Endodermal cell (in vitro differentiated cells): ENCODE data around the gene MKX. TPM values are rescaled to one million over a fixed set of nuclear protein-coding genes. Genes with fewer than 3 reads are reported as not detected.

Experiments used
- DNase-seq: peaks from one replicate; pipeline ENCODE4 v3.0.0-alpha.2; 2017
- H3K27ac ChIP-seq: 2 replicates; pipeline ENCODE4 v1.5.1; 2013; ENCODE audit warnings: mild to moderate bottlenecking, low read depth, low read length, moderate library complexity
- H3K27me3 ChIP-seq: 2 replicates; pipeline ENCODE4 v1.6.1; 2013; ENCODE audit warnings: mild to moderate bottlenecking, low read length, moderate library complexity; ENCODE audit not compliant: insufficient read depth, control insufficient read depth, poor library complexity, severe bottlenecking
- H3K36me3 ChIP-seq: 2 replicates; pipeline ENCODE4 v1.7.0; 2013; ENCODE audit warnings: mild to moderate bottlenecking, low read length, moderate library complexity; ENCODE audit not compliant: control insufficient read depth, insufficient read depth
- H3K4me1 ChIP-seq: one replicate; pipeline ENCODE4 v1.7.0; 2013; ENCODE audit warnings: low read length; ENCODE audit not compliant: control insufficient read depth, insufficient read depth
- H3K4me3 ChIP-seq: 2 replicates; pipeline ENCODE4 v1.5.1; 2013; ENCODE audit warnings: mild to moderate bottlenecking, low read length, moderate library complexity
- H3K9ac ChIP-seq: 2 replicates; pipeline ENCODE4 v1.6.1; 2013; ENCODE audit warnings: mild to moderate bottlenecking, low read length, moderate library complexity; ENCODE audit not compliant: poor library complexity, severe bottlenecking; ENCODE audit errors: extremely low read depth
- H3K9me3 ChIP-seq: 2 replicates; pipeline ENCODE4 v1.6.1; 2013; ENCODE audit warnings: mild to moderate bottlenecking, low read length, moderate library complexity; ENCODE audit not compliant: control insufficient read depth
- H3K27ac Mint-ChIP-seq: 2 replicates; pipeline ENCODE4 v1.8.0; 2020; ENCODE audit warnings: mixed read lengths
- H3K27me3 Mint-ChIP-seq: 2 replicates; pipeline ENCODE4 v1.8.0; 2021; ENCODE audit warnings: mild to moderate bottlenecking, mixed read lengths; ENCODE audit not compliant: insufficient read depth
- H3K36me3 Mint-ChIP-seq: 2 replicates; pipeline ENCODE4 v1.8.0; 2020; ENCODE audit warnings: low read depth, mixed read lengths
- H3K4me1 Mint-ChIP-seq: 2 replicates; pipeline ENCODE4 v1.8.0; 2020; ENCODE audit warnings: mixed read lengths
- H3K4me3 Mint-ChIP-seq: 2 replicates; pipeline ENCODE4 v1.8.0; 2020; ENCODE audit warnings: mild to moderate bottlenecking, moderate library complexity, mixed read lengths
- H3K9me3 Mint-ChIP-seq: 2 replicates; pipeline ENCODE4 v1.8.0; 2020; ENCODE audit warnings: mild to moderate bottlenecking, mixed read lengths
- WGBS, 2 experiments: methylation state at CpG; one replicate each; pipeline versions ENCODE4 v1.1.5 to v1.1.7; 2013; ENCODE audit warnings: missing lambda C conversion rate in 2 of 2, mixed read lengths in 1 of 2; ENCODE audit not compliant: insufficient coverage in 1 of 2, insufficient read length in 1 of 2; 5-methylcytosine and 5-hydroxymethylcytosine counted together
- total RNA-seq, 2 donors: library from RNA; stranded (reverse); fragmentation: NEBNext Ultra II Directional in 1 of 2; extraction: Animal tissue kit (Norgen Biotek cat#: 25700) in 1 of 2; gene quantifications; 2 replicates in 1 of 2; 3 replicates in 1 of 2; pipeline ENCODE4 v1.2.1, GENCODE V29; 2021
- TF ChIP-seq, protein P1 (sequence below): fragments of 200-600 bp; sonication (generic); conservative IDR thresholded peaks from 2 replicates; pipeline ENCODE4 v1.5.0; 2021; ENCODE audit warnings: antibody characterized with exemption, mild to moderate bottlenecking

Gene MKX
- total RNA-seq, 2 donors from 2014 or later, result 0.29 to 0.55 TPM

DNA sequence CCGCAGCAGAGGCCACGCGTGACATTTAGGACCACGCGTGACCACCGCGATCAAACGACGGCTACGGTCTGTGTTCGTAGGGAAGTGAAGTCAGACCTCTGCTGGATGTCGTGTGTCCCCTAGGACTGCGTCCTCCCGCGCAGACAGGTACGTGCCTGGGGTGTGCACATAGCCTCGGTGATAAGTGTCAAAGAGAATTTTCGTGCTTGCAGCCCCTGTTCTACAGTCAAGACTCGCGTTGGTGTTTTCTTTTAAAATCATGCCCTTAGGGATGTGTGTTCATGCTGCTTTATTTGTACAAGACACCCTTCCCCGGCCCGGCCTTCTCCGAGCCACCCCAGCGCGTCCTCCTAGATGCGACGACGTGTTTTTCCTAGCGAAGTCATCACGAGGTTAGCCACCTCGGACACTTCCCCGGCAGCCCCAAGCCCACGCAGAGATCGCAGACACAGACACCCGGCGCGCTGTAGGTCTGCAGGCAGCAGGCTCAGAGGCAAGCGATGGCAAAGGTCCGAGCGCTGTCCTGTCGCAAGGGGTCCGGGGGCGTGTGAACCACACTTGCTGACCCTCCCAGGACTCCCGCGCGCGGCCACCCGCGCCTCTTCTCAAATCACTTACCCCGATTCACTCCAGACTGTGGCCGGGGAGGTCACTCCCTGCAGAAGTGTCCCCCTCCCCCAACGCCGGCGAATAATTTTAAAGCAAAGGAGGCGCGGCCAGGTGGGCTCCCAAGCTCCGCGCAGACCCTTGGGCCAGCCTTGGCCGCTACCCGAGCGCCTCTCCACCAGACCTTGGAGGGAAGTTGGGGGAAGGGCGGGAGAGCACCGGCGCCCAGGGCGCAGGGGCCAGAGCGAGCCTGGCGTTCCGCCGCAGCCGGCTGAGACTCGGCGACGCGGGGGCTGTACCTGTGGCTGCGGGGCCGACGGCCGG, 552 bp downstream of the MKX start:
- Histone ChIP-seq H3K36me3 (no peaks in the 10 kb centered on the region), H3K4me1 (peaks cover 3% of the 10 kb centered on the region), H3K9me3 (no peaks in the 10 kb centered on the region), H3K27me3 (peaks cover 100% of the 10 kb centered on the region), H3K27ac (no peak overlapping the region), H3K4me3 (peak overlapping the region; percentile 79), H3K9ac (no peak overlapping the region)
- TF ChIP-seq, protein P1, sequence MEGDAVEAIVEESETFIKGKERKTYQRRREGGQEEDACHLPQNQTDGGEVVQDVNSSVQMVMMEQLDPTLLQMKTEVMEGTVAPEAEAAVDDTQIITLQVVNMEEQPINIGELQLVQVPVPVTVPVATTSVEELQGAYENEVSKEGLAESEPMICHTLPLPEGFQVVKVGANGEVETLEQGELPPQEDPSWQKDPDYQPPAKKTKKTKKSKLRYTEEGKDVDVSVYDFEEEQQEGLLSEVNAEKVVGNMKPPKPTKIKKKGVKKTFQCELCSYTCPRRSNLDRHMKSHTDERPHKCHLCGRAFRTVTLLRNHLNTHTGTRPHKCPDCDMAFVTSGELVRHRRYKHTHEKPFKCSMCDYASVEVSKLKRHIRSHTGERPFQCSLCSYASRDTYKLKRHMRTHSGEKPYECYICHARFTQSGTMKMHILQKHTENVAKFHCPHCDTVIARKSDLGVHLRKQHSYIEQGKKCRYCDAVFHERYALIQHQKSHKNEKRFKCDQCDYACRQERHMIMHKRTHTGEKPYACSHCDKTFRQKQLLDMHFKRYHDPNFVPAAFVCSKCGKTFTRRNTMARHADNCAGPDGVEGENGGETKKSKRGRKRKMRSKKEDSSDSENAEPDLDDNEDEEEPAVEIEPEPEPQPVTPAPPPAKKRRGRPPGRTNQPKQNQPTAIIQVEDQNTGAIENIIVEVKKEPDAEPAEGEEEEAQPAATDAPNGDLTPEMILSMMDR, result no peak
- WGBS, 2 experiments, result 1% methylated on average over 64 to 78 of the region's 78 CpGs
- peak; percentile 87 for DNase-seq
- no peaks in the 10 kb centered on the region for H3K9me3 Mint-ChIP-seq
- H3K36me3 Mint-ChIP-seq, result no peaks in the 10 kb centered on the region
- peak overlapping the region; percentile 60 for H3K4me3 Mint-ChIP-seq
- H3K27me3 Mint-ChIP-seq, result peaks cover 91% of the 10 kb centered on the region
- H3K4me1 Mint-ChIP-seq, result peaks cover 14% of the 10 kb centered on the region
- H3K27ac Mint-ChIP-seq, result no peak overlapping the region

DNA sequence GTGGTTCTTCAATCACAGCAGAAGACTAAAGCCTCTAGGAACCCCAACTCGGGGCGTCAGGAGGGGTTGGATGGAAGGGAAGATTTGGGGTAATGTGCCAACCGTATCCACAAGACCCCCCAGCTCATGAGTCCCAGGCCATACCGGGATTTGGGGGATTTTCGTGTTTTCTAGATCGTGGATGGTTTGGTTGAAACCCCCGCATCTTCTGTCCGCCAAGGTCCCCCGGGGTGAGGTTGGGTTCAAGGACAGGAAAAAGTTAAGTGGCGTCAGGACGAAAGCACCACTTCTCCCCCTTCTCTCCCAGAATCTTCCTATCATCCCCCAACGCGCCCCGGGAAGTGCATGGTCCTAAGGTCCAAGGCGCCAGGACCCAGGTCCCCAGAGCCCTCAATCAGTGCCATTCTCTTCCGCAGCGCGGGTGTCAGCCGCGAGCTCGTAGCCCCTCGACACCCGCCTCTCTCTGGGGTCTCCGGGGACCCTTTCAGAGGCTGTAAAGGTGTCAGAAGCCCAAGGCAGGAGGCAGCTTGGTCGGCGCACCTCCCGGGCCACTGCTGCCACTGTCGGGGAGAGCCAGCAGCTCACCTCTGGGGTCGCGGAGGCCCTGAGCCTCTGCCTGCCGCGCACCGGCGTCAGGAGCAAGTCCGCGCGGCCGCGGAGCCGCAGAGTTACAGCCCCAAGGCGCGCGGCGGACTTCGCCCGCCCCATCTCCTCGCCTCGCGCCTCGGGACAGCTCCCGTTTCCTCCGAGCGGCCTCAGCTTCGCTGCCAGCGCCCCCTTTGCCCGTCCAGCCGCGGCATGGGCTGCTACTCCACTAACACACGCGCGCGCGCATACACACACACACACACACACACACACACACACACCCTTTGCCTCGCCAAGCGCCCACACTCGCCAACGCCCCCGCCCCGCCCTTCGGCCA, 1.5 kb downstream of the MKX start:
- TF ChIP-seq, protein P1, result peak; percentile 19
- no peaks in the 10 kb centered on the region for H3K36me3 ChIP-seq
- Mint-ChIP-seq H3K4me3 (peak overlapping the region; percentile 60), H3K36me3 (no peaks in the 10 kb centered on the region), H3K27ac (no peak overlapping the region), H3K4me1 (peaks cover 14% of the 10 kb centered on the region), H3K27me3 (peaks cover 86% of the 10 kb centered on the region), H3K9me3 (no peaks in the 10 kb centered on the region)
- peaks cover 100% of the 10 kb centered on the region for H3K27me3 ChIP-seq
- H3K27ac ChIP-seq, result no peak overlapping the region
- 1 to 2% methylated on average over 27 to 70 of the region's 70 CpGs for WGBS, 2 experiments
- H3K4me3 ChIP-seq, result peak overlapping the region; percentile 79
- no peak overlapping the region for H3K9ac ChIP-seq
- peaks cover 3% of the 10 kb centered on the region for H3K4me1 ChIP-seq
- peak; percentile 79 for DNase-seq
- no peaks in the 10 kb centered on the region for H3K9me3 ChIP-seq
